ENCODE measurements around the gene MARCHF10.

GRCh38 chr17:62662855-62663254 lies 145.3 kb downstream of the MARCHF10 start:
- TF ChIP-seq MAX (IDR thresholded peaks at IDR 0.05; ENCODE audit: insufficient read depth, insufficient read length): no peak
- TF ChIP-seq CTCF (IDR thresholded peaks at IDR 0.05; ENCODE audit: extremely low read depth in 1 of 2, insufficient read depth in 1 of 2, low read depth in 1 of 2, low read length in 2 of 2): no peak
- TF ChIP-seq EZH2 (IDR thresholded peaks at IDR 0.05; ENCODE audit: borderline replicate concordance, low read depth, low read length, severe bottlenecking): no peak
- no peak for TF ChIP-seq POLR2A (IDR thresholded peaks at IDR 0.05; ENCODE audit: low read depth, low read length)
- no peak for TF ChIP-seq FOS (IDR thresholded peaks at IDR 0.05; ENCODE audit: borderline replicate concordance, insufficient read depth, low read length)
